GM15510 (cell line): ENCODE data around the gene EIF4E2.

Experiments
- POLR2A ChIP-seq: IDR thresholded peaks from 3 replicates; pipeline ENCODE4 v1.6.1; 2011; ENCODE audit warnings: borderline replicate concordance; ENCODE audit not compliant: insufficient read length; ENCODE audit errors: extremely low read depth

The EIF4E2 gene

GRCh38 chr2:232568161-232568560, 17.7 kb downstream of the EIF4E2 start:
- TF ChIP-seq POLR2A = no peak

GRCh38 chr2:232569541-232569940, 19.1 kb downstream of the EIF4E2 start:
- no peak for TF ChIP-seq POLR2A

GRCh38 chr2:232571026-232571474, 20.6 kb downstream of the EIF4E2 start:
- TF ChIP-seq POLR2A = no peak

- TF ChIP-seq POLR2A = no peak
Observed at GRCh38 chr2:232573042-232573441, 22.6 kb downstream of the EIF4E2 start.

GRCh38 chr2:232573771-232574435, 23.4 kb downstream of the EIF4E2 start:
- TF ChIP-seq POLR2A = no peak

- no peak for TF ChIP-seq POLR2A
Observed at GRCh38 chr2:232574674-232575403, 24.4 kb downstream of the EIF4E2 start.

GRCh38 chr2:232575404-232575746, 24.9 kb downstream of the EIF4E2 start:
- TF ChIP-seq POLR2A = no peak

- no peak for TF ChIP-seq POLR2A
Observed at GRCh38 chr2:232576995-232577394, 26.5 kb downstream of the EIF4E2 start.

GRCh38 chr2:232577841-232578240, 27.4 kb downstream of the EIF4E2 start:
- TF ChIP-seq POLR2A = no peak

- TF ChIP-seq POLR2A = no peak
Observed at GRCh38 chr2:232578626-232579025, 28.1 kb downstream of the EIF4E2 start.

GRCh38 chr2:232580648-232580981, 30.1 kb downstream of the EIF4E2 start:
- TF ChIP-seq POLR2A = no peak

- TF ChIP-seq POLR2A = no peak
Observed at GRCh38 chr2:232581725-232582124, 31.2 kb downstream of the EIF4E2 start.

- TF ChIP-seq POLR2A = no peak
Observed at GRCh38 chr2:232584238-232584637, 33.7 kb downstream of the EIF4E2 start.

GRCh38 chr2:232586943-232587505, 36.5 kb downstream of the EIF4E2 start:
- TF ChIP-seq POLR2A = no peak

GRCh38 chr2:232587512-232587911, 37.0 kb downstream of the EIF4E2 start:
- TF ChIP-seq POLR2A = no peak

- no peak for TF ChIP-seq POLR2A
Observed at GRCh38 chr2:232588031-232588430, 37.5 kb downstream of the EIF4E2 start.
